ENCODE measurements around the gene DLX3.

DNA sequence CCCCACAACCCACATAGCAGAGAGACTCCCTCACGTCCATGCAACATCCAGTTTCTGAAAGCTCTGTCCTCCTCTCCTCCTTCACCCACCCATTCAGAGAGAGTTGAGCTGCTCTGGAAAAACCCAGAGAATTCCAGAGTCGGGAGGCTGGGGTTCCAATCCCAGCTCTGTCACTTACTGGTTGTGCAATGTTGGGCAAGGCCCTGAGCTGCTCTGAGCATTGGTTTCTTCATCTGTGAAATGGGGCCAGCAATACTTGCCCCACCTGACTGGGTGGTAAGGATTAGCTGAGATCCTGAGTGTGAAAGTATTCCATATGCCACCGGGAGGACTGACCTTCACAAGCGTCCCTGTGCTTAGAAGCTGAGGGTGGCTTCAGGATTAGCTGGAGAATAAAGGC is 38.2 kb downstream of the DLX3 start:
- TF ChIP-seq POLR2A (IDR thresholded peaks at IDR 0.05): no peak
- no peak for TF ChIP-seq POLR2AphosphoS5 (IDR thresholded peaks at IDR 0.05)
- TF ChIP-seq, protein P1, sequence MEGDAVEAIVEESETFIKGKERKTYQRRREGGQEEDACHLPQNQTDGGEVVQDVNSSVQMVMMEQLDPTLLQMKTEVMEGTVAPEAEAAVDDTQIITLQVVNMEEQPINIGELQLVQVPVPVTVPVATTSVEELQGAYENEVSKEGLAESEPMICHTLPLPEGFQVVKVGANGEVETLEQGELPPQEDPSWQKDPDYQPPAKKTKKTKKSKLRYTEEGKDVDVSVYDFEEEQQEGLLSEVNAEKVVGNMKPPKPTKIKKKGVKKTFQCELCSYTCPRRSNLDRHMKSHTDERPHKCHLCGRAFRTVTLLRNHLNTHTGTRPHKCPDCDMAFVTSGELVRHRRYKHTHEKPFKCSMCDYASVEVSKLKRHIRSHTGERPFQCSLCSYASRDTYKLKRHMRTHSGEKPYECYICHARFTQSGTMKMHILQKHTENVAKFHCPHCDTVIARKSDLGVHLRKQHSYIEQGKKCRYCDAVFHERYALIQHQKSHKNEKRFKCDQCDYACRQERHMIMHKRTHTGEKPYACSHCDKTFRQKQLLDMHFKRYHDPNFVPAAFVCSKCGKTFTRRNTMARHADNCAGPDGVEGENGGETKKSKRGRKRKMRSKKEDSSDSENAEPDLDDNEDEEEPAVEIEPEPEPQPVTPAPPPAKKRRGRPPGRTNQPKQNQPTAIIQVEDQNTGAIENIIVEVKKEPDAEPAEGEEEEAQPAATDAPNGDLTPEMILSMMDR (IDR thresholded peaks at IDR 0.05): no peak

Measured in prostate gland (tissue), 2 donors.